Measurements from ENCODE around the gene FOXRED2.

GRCh38 chr22:36548606-36549005 lies 41.8 kb upstream of the FOXRED2 start:
- TF ChIP-seq CTCF (conservative IDR thresholded peaks at IDR 0.05; ENCODE audit: low read depth, low read length) (no peak), EZH2 (IDR thresholded peaks at IDR 0.05; ENCODE audit: borderline replicate concordance, low read depth, low read length, poor library complexity, severe bottlenecking) (no peak)
